HL-60 (cell line): ENCODE measurements around the gene SUN1.

Experiments used
- CTCF ChIP-seq: IDR thresholded peaks from one replicate; pipeline ENCODE4 v1.5.1; 2011; ENCODE audit warnings: low read length, control low read depth, inconsistent platforms; ENCODE audit not compliant: insufficient read depth
- GABPA ChIP-seq: IDR thresholded peaks from 2 replicates; pipeline ENCODE4 v1.6.1; 2012; ENCODE audit warnings: low read depth
- POLR2AphosphoS5 ChIP-seq: IDR thresholded peaks from 2 replicates; pipeline ENCODE4 v1.6.1; 2012; ENCODE audit warnings: low read depth
- REST ChIP-seq: IDR thresholded peaks from 2 replicates; pipeline ENCODE4 v1.6.1; 2012; ENCODE audit warnings: low read depth; ENCODE audit not compliant: insufficient replicate concordance
- SPI1 ChIP-seq: IDR thresholded peaks from 2 replicates; pipeline ENCODE4 v1.6.1; 2012; ENCODE audit warnings: low read depth, mild to moderate bottlenecking, borderline replicate concordance

- no peak for TF ChIP-seq CTCF
- no peak for TF ChIP-seq REST
- TF ChIP-seq GABPA: no peak
- TF ChIP-seq POLR2AphosphoS5: no peak
- TF ChIP-seq SPI1: no peak
Observed at GRCh38 chr7:875051-875450, 42.8 kb downstream of the SUN1 start.
